ENCODE results near the gene NELFE.

DNA sequence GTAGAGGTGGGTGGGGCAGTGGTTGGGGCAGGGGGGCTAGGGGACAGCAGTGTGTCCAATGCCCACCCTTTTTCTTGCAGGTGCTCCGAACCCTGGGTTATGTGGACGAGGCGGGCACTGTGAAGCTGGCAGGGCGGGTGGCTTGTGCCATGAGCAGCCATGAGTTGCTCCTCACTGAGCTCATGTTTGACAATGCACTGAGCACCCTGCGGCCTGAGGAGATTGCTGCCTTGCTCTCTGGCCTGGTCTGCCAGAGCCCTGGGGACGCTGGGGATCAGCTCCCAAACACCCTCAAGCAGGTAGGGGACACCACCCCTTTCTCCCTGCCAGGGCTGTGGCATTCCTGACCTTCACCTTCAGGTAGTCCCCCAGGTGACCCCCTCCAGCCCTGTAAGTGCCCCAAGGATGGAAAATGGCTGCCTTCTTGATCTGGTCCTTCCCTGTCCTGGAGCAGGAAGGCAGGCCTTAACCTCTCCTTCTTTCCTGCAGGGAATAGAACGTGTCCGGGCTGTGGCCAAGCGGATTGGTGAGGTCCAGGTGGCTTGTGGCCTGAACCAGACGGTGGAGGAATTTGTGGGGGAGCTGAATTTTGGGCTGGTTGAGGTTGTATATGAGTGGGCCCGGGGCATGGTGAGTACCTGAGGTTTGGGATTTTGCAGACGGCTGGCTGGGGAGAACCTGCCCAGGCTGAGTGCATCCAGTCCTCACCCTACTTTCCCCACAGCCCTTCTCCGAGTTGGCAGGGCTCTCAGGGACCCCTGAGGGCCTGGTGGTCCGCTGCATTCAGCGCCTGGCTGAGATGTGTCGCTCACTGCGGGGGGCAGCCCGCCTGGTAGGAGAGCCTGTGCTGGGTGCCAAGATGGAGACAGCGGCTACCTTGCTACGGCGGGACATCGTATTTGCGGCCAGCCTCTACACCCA lies 10.3 kb upstream of the NELFE start:
- no peak for TF ChIP-seq CTCF (IDR thresholded peaks at IDR 0.05)
- TF ChIP-seq POLR2AphosphoS5 (IDR thresholded peaks at IDR 0.05) = no peak
